Activated B cell treated with CpG ODN at 0.5 μM for 24 hours (primary cell): ENCODE results near the gene MTCH2. TPM values are rescaled to one million over a fixed set of nuclear protein-coding genes. Genes with fewer than 3 reads are reported as not detected.
"Not testable (repeated sequence)": the region's sequence is repeated elsewhere in the genome, so short reads cannot be mapped to it uniquely, and the experiment has no call there.

Experiments
- ATAC-seq: fragments of 200-7000 bp; cut with Tn5 transposase; one replicate; pipeline ENCODE4 v1.10.0; 2021; ENCODE audit warnings: low read depth, mild to moderate bottlenecking, moderate library complexity
- CTCF ChIA-PET: fragments of 350-600 bp; sonication (Branson Sonifier 250); formaldehyde crosslinking; loops from one replicate; lab custom pipeline; 2021; ENCODE audit warnings: antibody characterized with exemption; lab: Charles Lee
- POLR2A ChIA-PET: fragments of 350-600 bp; sonication (Branson Sonifier 250); formaldehyde crosslinking; loops from one replicate; lab custom pipeline; 2021; ENCODE audit warnings: antibody characterized with exemption; lab: Charles Lee
- DNase-seq: peaks from one replicate; pipeline ENCODE4 v3.0.0; 2022
- H3K27ac Mint-ChIP-seq: one replicate; pipeline ENCODE4 v1.8.0; 2020; ENCODE audit warnings: mixed read lengths
- H3K27me3 Mint-ChIP-seq: one replicate; pipeline ENCODE4 v1.8.0; 2021; ENCODE audit warnings: mixed read lengths
- H3K36me3 Mint-ChIP-seq: one replicate; pipeline ENCODE4 v1.8.0; 2021; ENCODE audit warnings: low read depth, mixed read lengths
- H3K4me1 Mint-ChIP-seq: one replicate; pipeline ENCODE4 v1.8.0; 2021; ENCODE audit warnings: mixed read lengths
- H3K4me3 Mint-ChIP-seq: one replicate; pipeline ENCODE4 v1.8.0; 2020; ENCODE audit warnings: mild to moderate bottlenecking, mixed read lengths
- H3K9me3 Mint-ChIP-seq: one replicate; pipeline ENCODE4 v1.8.0; 2020; ENCODE audit warnings: mixed read lengths
- CTCF ChIP-seq: fragments of 200-600 bp; IDR thresholded peaks from one replicate; pipeline ENCODE4 v1.8.0; 2022; ENCODE audit warnings: antibody characterized with exemption, mild to moderate bottlenecking
- intact Hi-C: fragments of 100-400 bp; cut with micrococcal nuclease; formaldehyde crosslinking; loops from one replicate; pipeline ENCODE4 v1.15.1; 2024
- total RNA-seq: library from RNA; stranded (reverse); gene quantifications from 2 replicates; pipeline ENCODE4 v1.2.3, GENCODE V29; 2022

MTCH2 gene
- total RNA-seq, 1 donor from 2014 or later, result 73.3 TPM

- H3K4me1 Mint-ChIP-seq, result peaks cover 25% of the 10 kb centered on the region
- DNase-seq (no peak), ATAC-seq (no peak)
- intact Hi-C loops, result loop anchor here (1.0 to 10.0 kb wide), 11 partner anchors 22 to 1047 kb away; partner anchors contain the start of genes AGBL2, AMBRA1, CELF1 and DDB2
- no peaks in the 10 kb centered on the region for H3K27me3 Mint-ChIP-seq
- peak overlapping the region; percentile 94 for H3K4me3 Mint-ChIP-seq
- H3K9me3 Mint-ChIP-seq, result no peaks in the 10 kb centered on the region
- no peak for TF ChIP-seq CTCF
- H3K27ac Mint-ChIP-seq, result peak overlapping the region; percentile 95
- CTCF ChIA-PET, result no interaction called here
- peaks cover 29% of the 10 kb centered on the region for H3K36me3 Mint-ChIP-seq
- POLR2A ChIA-PET, result interaction anchor here (1.3 to 2.7 kb wide), 2 partner anchors 74 to 263 kb away, joined by 4 to 15 read pairs; partner anchors contain the start of genes AGBL2 and SPI1
These were observed 710 bp downstream of the MTCH2 start for GRCh38 chr11:47641600-47642098.

GRCh38 chr11:47640506-47640905 lies 1.9 kb downstream of the MTCH2 start:
- H3K4me3 Mint-ChIP-seq, ATAC-seq, H3K27ac Mint-ChIP-seq, DNase-seq, CTCF ChIA-PET, H3K9me3 Mint-ChIP-seq, POLR2A ChIA-PET, H3K27me3 Mint-ChIP-seq: not testable (repeated sequence)
- intact Hi-C loops, result loop anchor here (5.0 to 10.0 kb wide), 2 partner anchors 368 to 1046 kb away; partner anchors contain the start of genes AMBRA1 and MADD
- Mint-ChIP-seq H3K36me3 (peaks cover 34% of the 10 kb centered on the region), H3K4me1 (peaks cover 25% of the 10 kb centered on the region)

- DNase-seq, intact Hi-C loops, H3K27me3 Mint-ChIP-seq, H3K4me3 Mint-ChIP-seq, H3K9me3 Mint-ChIP-seq, POLR2A ChIA-PET, ATAC-seq, CTCF ChIA-PET, H3K27ac Mint-ChIP-seq: not testable (repeated sequence)
- peaks cover 62% of the 10 kb centered on the region for H3K36me3 Mint-ChIP-seq
- H3K4me1 Mint-ChIP-seq, result peaks cover 11% of the 10 kb centered on the region
These were observed 6.0 kb downstream of the MTCH2 start for GRCh38 chr11:47636331-47636730.

GRCh38 chr11:47631473-47631872 lies 10.9 kb downstream of the MTCH2 start:
- POLR2A ChIA-PET, result no interaction called here
- no peak for ATAC-seq
- Mint-ChIP-seq H3K4me1 (no peaks in the 10 kb centered on the region), H3K27me3 (no peaks in the 10 kb centered on the region), H3K9me3 (no peaks in the 10 kb centered on the region), H3K4me3 (no peak overlapping the region), H3K36me3 (peaks cover 78% of the 10 kb centered on the region), H3K27ac (no peak overlapping the region)
- CTCF ChIA-PET, result no interaction called here
- intact Hi-C loops, result no loop called here
- DNase-seq, result no peak
- TF ChIP-seq CTCF, result no peak

GRCh38 chr11:47628026-47628425 lies 14.3 kb downstream of the MTCH2 start:
- Mint-ChIP-seq H3K27me3 (no peaks in the 10 kb centered on the region), H3K36me3 (peaks cover 81% of the 10 kb centered on the region), H3K4me3 (no peak overlapping the region), H3K4me1 (no peaks in the 10 kb centered on the region), H3K9me3 (no peaks in the 10 kb centered on the region), H3K27ac (no peak overlapping the region)
- DNase-seq (no peak), ATAC-seq (no peak)
- intact Hi-C loops, result no loop called here
- CTCF ChIA-PET, result no interaction called here
- no peak for TF ChIP-seq CTCF
- POLR2A ChIA-PET, result interaction anchor here (1.0 kb wide), 1 partner anchor 87 kb away, joined by 3 read pairs; the partner anchor contains the start of gene AGBL2

GRCh38 chr11:47626234-47626633 lies 16.1 kb downstream of the MTCH2 start:
- Mint-ChIP-seq H3K36me3 (peaks cover 82% of the 10 kb centered on the region), H3K4me3 (no peak overlapping the region)
- intact Hi-C loops, result no loop called here

More at GRCh38 chr11:47626234-47626633, 16.1 kb downstream of the MTCH2 start:
- no peak for TF ChIP-seq CTCF
- no peak for DNase-seq
- ChIA-PET POLR2A (no interaction called here), CTCF (no interaction called here)
- no peaks in the 10 kb centered on the region for H3K4me1 Mint-ChIP-seq
- H3K27me3 Mint-ChIP-seq, result no peaks in the 10 kb centered on the region
- H3K27ac Mint-ChIP-seq, result no peak overlapping the region
- no peaks in the 10 kb centered on the region for H3K9me3 Mint-ChIP-seq
- no peak for ATAC-seq
